HUDEP-2 (cell line): Measurements from ENCODE around the gene TEKT5.
A peak's percentile ranks its signal among the peaks of the same experiment; 100 is the strongest.
"Not testable (repeated sequence)": the region's sequence is repeated elsewhere in the genome, so short reads cannot be mapped to it uniquely, and the experiment has no call there.

Experiments
- DNase-seq, 76 experiments: peaks; one replicate each; lab custom pipeline; 2025; ENCODE audit not compliant: unreplicated experiment in 76 of 76; lab: John Stamatoyannopoulos, UW

Gene TEKT5

GRCh38 chr16:10638101-10638500, 56.6 kb downstream of the TEKT5 start:
- DNase-seq: no peak

DNA sequence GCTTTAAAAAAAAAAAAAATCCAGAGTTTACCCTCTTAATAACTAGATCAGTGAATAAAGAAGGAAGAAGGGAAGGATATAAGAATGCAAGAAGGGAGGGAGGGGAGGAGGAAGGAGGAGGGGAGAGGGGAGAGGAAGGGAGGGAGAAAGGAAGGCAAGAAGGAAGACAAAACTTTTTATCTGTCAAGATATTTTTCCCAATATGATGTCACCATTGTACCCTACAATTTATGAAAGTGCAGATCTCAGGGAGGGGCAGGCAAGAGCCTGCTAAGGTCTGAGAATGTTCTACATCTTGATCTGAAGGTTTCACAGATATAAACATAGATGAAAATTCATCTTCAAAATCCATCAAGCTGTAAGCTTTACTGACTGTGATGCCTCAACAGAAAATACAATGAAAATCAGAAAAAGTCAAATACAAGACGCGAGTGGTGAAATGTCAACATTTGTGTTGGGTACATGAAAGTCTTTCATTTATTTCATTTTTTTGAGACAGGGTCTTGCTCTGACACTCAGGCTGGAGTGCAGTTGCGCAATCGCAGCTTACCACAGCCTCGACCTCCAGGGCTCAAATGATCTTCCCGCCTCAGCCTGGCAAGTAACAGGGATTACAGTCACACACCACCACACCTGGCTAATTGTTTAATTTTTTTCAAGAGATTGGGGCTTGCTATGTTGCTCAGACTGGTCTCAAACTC, 57.2 kb downstream of the TEKT5 start:
- no peak for DNase-seq

GRCh38 chr16:10635365-10636021, 59.2 kb downstream of the TEKT5 start:
- DNase-seq: no peak

DNA sequence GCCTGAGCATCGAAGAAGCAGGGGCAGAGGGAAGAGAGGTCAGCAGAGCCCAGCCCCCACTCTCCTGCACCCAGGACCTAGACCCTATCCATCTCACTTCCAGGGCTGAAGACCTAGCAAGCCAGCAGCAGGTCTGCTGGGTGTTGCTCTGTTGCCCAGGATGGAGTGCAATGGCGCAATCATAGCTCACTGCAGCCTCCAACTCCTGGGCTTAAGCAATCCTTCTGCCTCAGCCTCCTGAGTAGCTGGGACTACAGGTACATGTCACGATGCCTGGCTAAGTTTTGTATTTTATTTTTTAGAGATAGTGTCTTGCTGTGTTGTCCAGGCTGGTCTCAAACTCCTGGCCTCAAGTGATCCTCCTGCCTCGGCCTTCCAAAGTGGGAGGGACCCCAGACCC, 61.3 kb downstream of the TEKT5 start:
- not testable (repeated sequence) for DNase-seq

DNA sequence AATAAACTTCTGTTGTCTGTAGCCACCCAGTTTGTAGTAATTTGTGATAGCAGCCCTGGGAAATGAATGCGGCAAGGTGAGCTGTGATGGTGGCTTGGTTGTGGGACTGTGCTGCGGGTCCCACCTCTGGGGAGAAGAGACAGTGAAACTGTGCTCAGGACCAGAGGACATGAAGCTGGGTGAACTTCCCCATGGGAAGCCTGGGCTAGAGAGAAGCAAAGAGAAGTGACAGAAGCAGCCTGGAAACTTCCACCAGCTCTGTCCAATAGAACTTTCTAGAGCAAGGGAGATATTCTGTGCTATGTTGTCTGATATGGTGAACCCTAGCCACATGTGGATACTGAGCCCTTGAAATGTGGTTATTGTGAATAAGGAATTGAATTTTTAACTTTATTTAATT, 62.8 kb downstream of the TEKT5 start:
- no peak for DNase-seq

DNA sequence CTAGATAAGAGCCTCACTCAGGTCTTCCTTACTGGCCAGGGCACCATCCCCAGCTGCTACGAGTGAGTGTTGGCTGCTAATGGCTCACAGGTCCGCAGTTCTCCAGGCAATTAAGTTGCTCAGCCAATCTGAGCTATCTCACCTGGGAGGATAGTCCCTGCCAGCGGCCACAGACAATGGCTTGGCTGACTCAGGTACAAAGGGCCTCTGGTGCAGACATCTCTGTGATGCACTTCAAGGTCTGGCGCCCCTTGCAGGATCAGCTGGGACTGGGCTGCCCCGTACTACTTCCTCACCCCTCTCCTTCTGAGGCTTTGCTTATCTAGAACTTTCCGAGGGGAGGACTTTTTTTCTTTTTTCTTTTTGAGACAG, 65.2 kb downstream of the TEKT5 start:
- no peak for DNase-seq

- peak in 1 of 76 experiments; percentile 41 for DNase-seq
These were observed 69.0 kb downstream of the TEKT5 start for GRCh38 chr16:10625595-10626357.

DNA sequence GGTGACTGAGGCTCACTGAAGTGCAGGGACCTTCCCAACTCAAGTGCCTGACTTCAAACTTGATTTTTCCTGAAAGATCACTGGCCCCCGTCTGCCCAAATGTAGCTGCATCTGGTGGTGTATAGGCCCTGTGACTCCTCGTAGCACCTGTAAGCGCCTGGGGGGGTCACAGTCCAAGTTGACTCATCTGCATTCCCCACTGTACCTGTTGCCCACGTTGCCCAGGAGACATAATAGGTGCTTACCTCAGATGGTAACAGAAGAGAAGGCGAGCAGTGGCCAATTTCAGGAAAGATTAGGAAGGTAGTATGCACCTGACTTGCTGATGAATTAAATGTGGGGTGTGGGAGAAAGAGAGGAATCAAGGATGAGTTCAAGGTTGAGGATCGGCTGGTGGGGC, 70.2 kb downstream of the TEKT5 start:
- no peak for DNase-seq

DNA sequence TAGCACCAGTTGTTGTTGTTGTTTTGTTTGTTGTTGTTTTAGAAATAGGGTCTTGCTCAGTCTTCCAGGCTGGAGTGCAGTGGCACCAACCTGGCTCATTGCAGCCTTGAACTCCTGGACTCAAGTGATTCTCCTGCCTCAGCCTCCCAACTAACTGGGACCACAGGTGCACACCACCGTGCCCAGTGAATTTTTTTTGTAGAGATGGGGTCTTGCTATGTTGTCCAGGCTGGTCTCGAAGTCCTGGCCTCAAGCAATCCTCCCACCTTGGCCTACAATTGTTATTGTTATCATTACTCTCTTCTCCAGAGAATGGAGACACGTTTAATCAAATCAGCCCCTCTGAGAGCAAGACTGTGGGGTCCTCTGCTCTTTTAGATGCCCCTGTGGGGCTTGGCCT, 71.7 kb downstream of the TEKT5 start:
- no peak for DNase-seq

DNA sequence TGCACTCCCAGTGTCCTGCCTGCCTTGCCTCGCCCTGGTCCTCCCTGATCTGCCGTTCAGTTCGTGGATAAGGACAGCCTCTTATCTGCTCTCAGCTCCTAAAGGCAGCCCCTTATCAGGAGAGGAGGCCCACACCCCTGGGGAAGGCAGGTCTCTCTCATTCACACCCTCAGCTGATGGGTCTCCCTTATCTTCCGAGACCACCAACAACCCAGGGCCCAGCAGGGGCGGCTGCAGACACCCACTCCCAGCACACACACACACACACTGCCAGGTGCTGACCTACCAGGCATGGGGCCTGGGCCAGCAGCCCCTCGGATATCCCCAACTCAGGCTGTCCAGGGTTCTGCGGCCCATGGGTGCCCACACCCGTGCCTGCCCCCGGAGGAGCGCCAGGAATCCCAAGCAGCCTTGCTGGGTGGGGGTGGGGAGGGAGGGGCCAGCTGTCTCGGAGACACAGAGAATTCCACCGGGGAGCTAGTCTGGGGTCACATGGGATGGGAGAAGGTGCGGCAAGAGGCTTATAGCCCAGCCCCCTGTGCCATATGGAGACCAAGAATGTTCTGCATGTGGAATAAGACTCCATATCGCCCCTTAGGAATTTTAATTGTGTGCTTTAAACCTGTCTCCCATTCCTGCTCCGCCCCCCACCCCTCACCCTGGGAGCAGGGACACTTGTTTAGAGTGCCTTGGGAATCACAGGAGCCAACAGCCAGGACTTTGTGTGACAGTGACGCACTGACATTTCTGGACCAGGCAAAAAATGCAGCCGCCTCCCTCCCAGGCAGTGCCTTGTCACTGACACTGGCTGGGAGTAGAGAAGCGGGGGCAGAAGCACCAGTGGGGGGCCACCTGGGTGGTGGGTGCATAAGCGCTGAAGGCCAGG, 72.5 kb downstream of the TEKT5 start:
- peak in 68 of 76 experiments; percentile 9 to 76 (median 52) for DNase-seq

DNA sequence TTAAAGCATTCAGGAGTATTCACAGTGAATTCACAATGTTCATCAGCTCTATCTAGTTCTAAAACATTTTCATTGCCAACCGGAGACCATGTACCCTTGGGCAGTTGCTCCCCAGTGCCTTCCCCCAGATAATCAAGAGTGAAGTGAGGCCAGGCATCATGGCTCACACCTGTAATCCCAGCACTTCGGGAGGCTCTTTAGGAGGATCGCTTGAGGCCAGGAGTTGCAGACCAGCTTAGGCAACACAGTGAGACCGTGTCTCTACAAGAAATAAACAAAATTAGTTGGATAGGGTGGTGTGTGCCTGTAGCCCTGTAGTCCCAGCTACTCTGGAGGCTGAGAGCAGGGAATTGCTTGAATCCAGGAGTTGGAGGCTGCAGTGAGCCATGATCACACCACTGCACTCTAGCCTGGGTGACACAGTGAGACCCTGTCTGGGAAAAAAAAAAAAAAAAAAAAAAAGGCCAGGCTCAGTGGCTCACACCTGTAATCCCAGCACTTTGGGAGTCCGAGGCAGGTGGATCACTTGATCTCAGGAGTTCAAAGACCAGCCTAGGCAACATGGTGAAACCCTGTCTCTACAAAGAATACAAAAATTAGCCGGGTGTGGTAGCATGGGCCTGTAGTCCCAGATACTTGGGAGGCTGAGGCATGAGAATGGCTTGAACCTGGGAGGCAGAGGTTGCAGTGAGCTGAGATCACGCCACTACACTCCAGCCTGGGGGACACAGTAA, 73.3 kb downstream of the TEKT5 start:
- DNase-seq: peak in 6 of 76 experiments; percentile 21 to 55 (median 46)

DNA sequence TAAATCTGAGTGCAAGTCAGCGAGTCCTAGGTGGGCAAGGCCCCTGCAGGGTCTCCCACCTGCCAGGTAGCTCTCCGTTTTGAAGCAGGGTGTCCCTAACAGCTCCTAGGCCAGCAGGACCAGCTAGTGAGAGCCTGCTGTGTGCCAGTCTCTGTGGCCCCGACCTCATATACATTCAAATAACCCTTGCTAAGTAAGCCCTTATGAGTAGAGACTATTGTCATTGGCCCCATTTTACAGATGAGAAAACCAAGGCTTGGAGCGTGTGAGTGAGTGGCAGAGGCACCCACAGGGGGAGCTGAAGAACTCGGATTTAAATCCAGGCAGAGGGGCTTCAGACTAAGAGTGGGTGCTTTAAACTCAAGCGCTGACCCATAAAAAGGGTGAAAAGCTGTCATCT, 74.6 kb downstream of the TEKT5 start:
- DNase-seq: no peak

GRCh38 chr16:10619271-10619849, 75.4 kb downstream of the TEKT5 start:
- DNase-seq: peak in 75 of 76 experiments; percentile 28 to 92 (median 78)

- peak in 2 of 76 experiments; percentile 27 to 31 for DNase-seq
These were observed 76.0 kb downstream of the TEKT5 start for GRCh38 chr16:10618710-10619209.

DNA sequence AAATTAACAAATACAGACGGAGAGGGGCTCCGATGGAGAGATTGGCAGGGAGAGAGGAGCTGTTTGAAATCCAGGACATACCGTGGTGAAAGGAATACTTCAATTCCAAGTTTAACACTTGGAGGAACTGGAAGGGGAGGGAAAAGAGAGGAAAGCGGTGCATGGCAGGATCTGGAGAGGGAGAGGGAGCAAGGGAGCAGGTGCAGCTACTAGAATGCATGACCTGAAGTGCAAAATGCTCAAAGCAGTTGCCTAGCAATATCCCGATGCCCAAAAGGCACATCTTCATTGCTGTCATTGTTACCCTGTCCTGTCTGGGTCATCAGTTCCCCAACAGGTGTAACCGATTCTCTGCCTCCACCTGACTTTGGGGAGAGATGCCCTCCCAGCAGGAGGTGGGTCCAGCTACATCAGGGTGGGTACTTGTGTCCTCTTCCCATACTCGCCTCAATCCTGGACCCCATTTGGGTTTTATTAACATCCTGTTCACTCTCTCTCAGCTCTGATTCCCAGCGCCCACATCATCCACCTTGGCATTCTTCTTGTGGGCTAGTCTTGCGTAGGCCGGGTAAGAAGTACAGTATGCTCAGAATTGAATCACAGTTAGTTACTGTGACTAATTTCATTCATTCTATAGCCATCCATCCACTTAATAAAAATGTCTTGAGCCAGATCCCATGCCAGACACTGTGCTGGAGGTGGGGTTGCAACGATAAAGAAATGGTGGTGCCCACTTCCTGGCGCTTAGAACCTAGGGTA, 76.9 kb downstream of the TEKT5 start:
- DNase-seq: no peak

GRCh38 chr16:10616756-10617640, 77.7 kb downstream of the TEKT5 start:
- DNase-seq: peak in 62 of 76 experiments; percentile 12 to 85 (median 60)

- no peak for DNase-seq
These were observed 78.3 kb downstream of the TEKT5 start for GRCh38 chr16:10616419-10616755.

DNA sequence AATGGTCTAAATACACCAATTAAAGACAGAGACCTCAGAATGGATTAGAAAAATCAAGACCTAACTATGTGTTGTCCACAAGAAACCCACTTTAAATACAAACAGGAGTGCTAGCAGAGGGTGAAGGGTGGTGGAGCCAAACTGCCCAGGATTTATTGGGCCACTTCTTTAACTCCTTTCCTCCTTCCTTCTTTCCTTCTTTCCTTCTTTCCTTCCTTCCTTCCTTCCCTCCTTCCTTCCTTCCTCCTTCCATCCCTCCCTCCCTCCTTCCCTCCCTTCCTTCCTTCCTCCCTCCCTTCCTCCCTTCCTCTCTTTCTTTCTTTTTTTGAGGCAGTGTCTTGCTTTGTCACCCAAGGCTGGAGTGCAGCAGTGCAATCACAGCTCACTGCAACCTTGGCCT, 80.0 kb downstream of the TEKT5 start:
- DNase-seq: no peak
